Activated T-cell treated with anti-CD3 and anti-CD28 coated beads, Interleukin-2, amount 50 U/mL, for 1 hour (primary cell): ENCODE results near the gene SEC16B.

Source experiments
- DNase-seq: peaks from one replicate; pipeline ENCODE4 v3.0.0-alpha.2; 2020

SEC16B gene

DNA sequence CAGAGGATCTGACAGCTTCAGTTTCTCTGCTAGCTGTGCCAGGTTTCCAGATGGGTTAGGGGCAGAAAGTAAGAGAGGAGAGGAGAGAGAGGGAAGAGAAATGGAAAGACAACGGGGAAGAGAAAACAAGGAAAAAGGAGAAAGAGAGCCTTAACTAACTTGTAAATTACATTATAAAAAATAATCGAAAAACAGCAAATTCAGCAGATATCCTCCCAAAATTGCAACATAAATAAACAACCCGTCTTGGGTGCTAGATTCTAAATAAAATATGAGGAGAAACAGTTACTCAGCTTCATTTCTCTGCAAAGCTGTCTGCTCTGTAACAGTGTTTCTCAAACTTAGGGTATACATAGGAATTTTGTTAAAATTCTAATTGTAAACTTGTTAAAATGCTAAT lies 29.2 kb downstream of the SEC16B start:
- no peak for DNase-seq

GRCh38 chr1:177937931-177938330 lies 31.9 kb downstream of the SEC16B start:
- no peak for DNase-seq

- no peak for DNase-seq
Observed at GRCh38 chr1:177937174-177937770, 32.6 kb downstream of the SEC16B start.

DNA sequence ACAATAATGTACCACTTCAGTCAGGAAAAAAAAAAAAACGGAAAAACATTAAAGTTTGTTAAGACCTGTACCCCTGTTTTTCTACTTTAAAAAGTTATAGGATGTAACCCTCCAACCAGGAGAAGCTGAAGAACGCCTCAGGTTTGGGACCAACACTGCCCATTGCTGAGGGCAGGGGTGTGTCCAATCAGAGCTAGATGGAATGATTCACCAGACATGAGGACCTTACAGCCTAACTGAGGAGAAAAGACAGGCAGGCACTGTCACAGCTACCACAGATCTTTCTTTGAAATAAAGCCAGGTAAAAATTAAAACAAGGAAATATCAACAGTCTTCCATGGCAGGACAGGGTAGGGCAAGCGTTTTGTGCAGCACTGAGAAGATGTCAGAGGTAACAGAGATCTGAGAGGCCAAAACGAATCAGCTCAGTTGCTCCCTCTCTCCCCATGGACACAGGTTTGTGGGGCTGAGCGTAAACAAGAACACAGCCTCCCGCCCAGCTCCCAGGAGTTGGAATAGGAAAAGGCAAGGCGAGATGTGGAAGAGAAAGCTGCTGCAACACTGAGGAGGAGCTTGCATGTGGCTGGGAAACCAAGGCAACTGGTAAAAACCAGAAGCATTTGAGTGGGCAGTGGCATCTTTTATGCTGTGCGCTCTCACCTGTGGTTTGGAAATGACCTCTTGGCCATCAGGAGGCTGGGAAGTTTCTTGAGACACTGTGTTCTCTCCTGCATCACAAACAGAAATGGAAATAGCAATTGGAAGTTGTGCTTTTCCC lies 34.0 kb downstream of the SEC16B start:
- no peak for DNase-seq

DNA sequence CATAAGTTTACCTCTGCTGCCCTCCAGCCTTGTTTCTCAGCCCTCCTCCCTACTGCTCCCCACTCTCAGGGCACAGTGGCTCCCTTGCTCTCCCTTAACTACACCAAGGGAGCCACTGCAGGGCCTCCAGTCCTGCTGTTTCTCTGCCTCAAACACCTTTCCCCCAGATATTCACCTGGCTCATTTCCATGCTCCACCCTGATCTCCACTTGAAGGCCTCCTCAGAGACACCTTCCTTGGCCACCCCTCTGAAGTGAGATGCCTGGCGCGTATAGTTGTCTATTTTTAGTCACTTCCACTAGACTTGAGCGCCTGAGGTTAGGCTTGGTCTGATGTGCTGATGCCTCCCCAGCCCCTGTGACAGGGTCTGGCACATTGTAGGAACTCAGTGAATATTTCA lies 34.9 kb downstream of the SEC16B start:
- DNase-seq, result no peak

DNA sequence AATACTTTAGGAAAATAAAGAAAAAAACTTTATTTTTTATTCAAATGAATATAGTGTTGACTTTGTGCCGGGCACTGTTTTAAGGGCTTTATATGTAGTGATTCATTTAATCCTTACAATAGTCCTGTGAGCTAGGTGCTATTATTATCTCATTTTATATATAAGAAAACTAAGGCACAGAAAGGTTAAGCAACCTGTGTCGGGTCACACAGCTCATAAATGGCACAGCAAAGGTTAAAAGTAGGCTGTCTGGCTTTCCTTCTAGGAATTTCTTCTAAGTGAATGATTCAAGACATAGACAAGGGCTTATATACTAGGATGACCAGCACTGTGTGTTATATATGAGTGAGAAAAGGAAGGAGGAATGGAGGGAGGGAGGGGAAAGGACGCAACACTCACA lies 35.4 kb downstream of the SEC16B start:
- no peak for DNase-seq

DNA sequence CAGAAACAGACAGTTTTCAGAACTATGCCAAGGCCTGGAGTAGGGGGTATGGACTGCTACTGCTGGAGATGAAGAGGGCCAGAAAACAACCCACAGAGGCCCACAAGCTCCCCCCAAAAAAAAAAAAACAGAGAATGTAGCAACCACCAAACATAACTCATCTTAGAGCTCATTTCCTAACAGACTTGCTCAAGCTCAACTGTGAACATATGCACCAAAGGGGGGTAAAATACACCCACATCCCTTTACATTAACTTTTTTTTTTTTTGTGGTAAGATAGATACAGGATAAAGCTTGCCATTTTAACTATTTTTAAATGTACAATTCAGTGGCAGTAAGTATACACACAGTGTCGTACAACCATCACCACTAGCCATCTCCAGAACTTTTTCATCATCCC lies 36.0 kb downstream of the SEC16B start:
- no peak for DNase-seq

DNA sequence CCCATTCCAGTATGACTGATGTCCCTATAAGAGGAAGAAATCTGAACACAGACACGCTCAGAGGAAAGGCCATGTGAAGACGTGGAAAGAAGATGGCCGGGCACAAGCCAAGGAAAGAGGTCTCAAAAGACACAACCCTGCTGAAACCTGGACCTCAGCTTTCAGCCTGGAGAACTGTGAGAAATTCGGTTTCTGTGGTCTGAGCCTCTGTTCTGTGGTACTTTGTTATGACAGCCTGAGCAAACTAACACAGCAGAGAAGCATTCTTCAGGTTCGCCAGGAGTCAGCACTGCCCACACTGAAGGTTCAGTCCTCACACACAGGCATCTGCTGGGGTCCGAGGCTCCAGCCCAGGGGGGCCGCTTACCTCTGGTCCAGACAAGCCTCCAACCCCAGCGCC lies 37.7 kb downstream of the SEC16B start:
- no peak for DNase-seq

DNA sequence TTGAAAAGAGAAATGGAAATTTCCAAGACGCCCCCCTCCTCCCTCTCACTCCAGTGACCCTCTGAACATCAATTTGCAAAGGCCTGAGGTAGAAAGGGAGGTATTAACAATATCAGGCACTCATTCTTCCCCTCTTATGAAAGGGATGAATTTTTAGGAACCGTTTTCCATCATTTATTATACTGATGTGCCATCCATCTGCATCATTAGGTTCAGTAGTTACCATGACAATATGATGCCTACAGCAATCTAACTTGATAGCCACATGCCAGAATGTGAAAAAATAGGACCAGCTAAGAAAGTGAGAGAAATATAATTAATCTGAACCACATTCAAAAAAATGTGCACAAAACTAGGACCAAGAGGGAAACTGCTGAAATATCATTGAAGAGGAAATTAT lies 40.9 kb downstream of the SEC16B start:
- no peak for DNase-seq

GRCh38 chr1:177928194-177928593 lies 41.7 kb downstream of the SEC16B start:
- DNase-seq, result no peak

GRCh38 chr1:177927021-177927596 lies 42.7 kb downstream of the SEC16B start:
- no peak for DNase-seq

- DNase-seq, result no peak
Observed at GRCh38 chr1:177926201-177926600, 43.7 kb downstream of the SEC16B start.

DNA sequence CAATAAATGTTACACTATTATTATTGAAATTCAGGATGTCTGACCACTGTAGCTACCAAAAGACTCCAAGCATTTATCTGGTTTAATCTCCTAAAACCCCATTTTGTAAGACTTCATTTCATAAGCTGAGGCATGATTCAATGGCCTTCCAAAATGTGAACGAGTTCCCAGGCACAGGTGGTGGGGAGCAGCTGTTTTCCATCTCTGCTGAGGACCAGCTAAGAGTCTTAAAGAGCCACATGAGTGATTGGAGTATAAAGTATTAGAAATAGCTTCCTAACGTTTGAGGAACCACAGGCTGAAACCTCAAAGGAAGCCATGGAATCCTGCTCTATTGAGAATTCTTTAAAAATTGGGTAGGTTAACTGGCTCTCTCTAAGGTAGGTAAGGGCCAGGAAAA lies 44.9 kb downstream of the SEC16B start:
- no peak for DNase-seq

DNA sequence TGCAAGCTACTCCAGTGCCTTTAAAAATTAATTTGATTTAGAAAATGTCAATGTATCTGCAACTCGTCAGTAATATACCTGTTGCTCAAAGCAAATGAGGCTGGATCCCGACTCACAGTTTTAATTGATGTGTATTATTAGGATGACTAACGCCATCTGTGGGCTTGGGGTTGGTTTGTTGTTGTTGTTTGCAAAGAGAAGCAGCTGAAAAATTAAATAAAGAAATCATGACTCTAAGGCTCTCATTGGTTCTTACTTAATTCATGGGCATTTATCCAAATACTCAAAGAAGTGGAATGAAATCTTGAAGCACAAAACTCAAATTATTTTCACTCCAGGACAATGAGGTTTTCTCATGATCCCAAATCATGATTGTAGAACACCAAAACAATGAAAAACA lies 46.4 kb downstream of the SEC16B start:
- no peak for DNase-seq

- no peak for DNase-seq
Observed at GRCh38 chr1:177922209-177922608, 47.6 kb downstream of the SEC16B start.

DNA sequence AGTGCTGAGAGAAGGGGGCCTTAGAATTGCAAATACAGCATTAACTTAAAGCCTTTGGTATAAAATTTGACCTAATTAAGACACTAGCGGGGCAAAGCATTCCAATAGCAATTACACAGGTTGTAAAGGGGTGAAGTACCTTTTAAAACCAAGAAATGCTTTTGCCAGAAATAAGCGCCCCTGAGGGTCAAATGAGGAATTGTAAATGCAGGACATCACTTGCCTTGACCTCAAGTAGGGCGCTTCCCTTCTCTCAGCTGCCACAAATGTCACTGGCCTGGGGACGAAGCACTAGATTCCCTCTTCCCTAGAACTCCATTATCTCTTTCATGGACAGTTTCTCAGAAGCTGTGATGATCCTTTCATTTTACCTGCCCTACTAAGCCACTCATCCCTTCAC lies 48.3 kb downstream of the SEC16B start:
- no peak for DNase-seq

DNA sequence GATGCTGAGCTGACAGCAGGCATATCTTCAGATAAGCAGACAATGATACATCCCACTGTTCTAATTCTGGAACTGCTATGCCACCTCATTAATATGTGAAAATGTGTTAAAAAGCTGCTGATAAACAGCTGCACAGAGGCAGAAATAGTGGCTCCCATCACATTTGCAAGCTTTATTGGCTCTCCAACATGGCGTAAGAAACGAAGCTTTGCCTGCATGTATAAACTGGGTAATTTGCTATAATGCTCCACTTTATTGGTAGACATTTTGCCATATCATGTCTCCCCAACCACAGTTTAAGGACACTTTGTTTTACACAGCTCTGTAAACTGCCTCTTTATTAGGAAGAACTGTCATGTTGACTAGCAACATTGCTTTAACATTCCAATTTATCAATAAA lies 49.8 kb downstream of the SEC16B start:
- no peak for DNase-seq

DNA sequence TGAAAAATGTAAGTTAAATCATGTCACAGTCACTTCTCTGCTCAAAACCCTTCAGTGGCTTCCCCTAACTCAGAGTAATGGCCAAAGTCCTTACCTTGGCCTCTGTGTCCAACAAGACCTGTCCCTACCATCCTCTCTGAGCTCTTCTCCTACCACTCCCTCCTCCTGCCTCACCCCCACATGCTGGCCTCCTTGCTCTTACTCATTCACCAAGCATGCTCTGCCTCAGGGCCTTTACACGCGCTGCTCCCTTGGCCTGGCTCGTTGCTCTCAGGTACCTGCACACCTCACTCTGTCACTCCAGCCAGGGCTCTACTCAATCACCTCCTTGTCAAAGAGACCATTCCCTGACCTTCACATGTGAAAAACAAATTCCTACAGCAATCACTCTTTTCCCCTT lies 54.2 kb downstream of the SEC16B start:
- no peak for DNase-seq

DNA sequence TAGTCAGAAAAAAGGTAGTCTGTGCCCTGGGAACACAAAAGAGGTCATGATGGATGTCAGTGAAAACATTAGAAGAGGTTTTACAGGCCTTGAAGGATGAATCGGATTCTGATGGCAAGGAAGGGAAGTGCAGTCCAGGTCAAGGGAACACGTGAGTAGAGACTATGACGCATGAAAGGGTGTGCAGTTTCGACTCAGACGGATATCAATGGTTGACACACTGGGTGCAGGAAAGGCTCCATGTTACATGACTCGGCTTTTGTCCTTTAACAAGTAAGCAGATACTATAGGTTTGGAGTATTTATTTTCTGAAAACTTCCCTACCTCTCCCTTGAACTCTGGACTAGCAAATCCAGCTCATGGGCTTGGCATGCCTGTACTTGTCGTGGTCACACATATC lies 55.3 kb downstream of the SEC16B start:
- no peak for DNase-seq

DNA sequence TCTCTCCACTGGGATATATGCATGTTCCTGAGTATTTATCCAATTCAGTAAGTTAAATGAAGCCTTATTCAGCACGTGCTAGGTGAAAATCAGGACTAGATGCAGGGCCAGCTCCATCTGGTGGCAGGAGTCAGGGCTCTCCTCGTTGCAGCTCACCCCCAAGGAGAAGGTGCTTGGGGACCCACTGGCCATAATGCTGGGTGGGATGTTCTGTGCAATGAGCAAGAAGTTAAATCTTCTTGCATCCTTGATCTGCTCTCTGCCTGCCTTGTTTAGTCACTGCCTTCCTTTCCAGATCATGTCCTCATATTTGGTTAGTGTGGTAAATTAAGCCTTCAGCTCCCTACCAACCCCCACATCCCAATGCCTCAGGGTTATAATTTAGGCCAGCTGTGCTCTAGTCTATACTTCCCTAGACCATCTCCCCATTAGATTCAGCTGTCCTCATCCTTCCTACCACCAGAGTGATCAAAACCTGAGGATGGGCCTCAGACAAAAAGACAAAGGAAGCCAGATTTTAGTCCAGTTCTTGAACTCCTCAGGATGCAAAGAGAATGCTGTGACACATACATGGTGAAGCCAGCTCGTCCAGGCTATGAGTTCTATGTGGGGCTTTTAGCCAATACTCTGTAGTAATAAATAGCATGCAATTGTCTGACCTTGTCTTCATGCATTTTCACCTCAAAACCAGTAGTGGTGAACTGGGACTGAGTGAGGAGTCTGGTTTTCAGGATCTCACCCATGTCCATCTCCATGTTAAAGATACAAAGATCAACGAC lies 55.9 kb downstream of the SEC16B start:
- DNase-seq, result no peak

DNA sequence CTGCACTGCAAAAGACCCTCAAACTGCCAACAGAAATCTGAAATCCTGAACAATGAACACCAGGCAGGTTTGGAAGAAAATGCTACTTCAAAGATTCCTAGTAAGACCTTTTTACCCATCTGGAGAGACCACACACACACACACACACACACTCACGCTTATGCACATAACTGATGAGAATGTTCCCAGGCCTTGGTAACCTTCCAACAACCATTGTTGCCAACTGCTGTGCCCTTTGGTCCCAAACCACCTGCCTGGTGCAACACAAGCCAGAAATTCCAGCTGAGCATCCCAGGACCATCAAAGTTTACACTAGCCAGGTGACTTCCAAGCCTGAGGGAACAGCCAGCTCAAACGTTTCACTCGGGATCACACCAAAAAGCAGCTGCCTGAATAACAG lies 56.9 kb downstream of the SEC16B start:
- no peak for DNase-seq

GRCh38 chr1:177909416-177909815 lies 60.4 kb downstream of the SEC16B start:
- no peak for DNase-seq

- no peak for DNase-seq
Observed at GRCh38 chr1:177907000-177907399, 62.9 kb downstream of the SEC16B start.

DNA sequence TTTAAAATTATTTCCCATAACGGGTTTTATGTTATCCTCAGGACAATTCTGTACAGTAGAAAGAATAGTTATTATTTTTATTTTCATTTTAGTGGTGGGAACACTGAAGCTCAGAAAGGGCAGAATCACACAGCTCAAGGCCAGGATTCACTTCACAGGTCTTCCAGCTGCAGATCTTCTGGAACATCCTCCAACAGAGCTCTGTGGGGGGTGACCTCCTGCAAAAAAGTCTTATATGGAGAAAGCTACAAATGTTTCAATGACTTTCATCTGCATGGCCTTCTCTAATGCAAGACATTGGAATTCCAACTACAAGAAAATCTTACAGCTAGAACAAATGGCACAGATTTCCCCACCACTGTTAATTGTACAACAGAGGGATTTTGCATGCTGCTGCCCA lies 64.2 kb downstream of the SEC16B start:
- no peak for DNase-seq
